Caco-2 (cell line): ENCODE data around the gene PRR35. TPM values are rescaled to one million over a fixed set of nuclear protein-coding genes. Genes with fewer than 3 reads are reported as not detected.

ENCODE experiments used
- BruUV-seq: library from RNA; stranded (reverse); fragments of 400-500 nt; replicated peaks from 2 replicates; lab custom pipeline; 2021; lab: Mats Ljungman, UMichigan
- CTCF ChIA-PET: fragments of 300-600 bp; sonication (Branson Sonifier 250); formaldehyde crosslinking; loops from one replicate; lab custom pipeline; 2022; ENCODE audit warnings: antibody characterized with exemption; lab: Charles Lee
- POLR2A ChIA-PET: fragments of 300-600 bp; sonication (Branson Sonifier 250); formaldehyde crosslinking; loops from one replicate; lab custom pipeline; 2022; ENCODE audit warnings: antibody characterized with exemption; lab: Charles Lee
- DNase-seq, 2 experiments: peaks; one replicate each; pipeline versions ENCODE4 v3.0.0 to v3.0.0-alpha.2; 2020 to 2022
- H3K27me3 ChIP-seq: replicated peaks from 2 replicates; pipeline ENCODE4 v1.6.0; 2011; ENCODE audit warnings: low read length; ENCODE audit not compliant: control insufficient read depth, insufficient read depth
- H3K36me3 ChIP-seq: 2 replicates; pipeline ENCODE4 v1.5.1; 2011; ENCODE audit warnings: low read length; ENCODE audit not compliant: control insufficient read depth, insufficient read depth
- H3K4me1 ChIP-seq: fragments of 250-450 bp; sonication (Bioruptor Pico); 2 replicates; pipeline ENCODE4 v1.5.1; 2020; ENCODE audit warnings: mild to moderate bottlenecking
- H3K4me3 ChIP-seq: 2 replicates; pipeline ENCODE4 v1.5.1; 2011; ENCODE audit warnings: low read depth, mild to moderate bottlenecking, control low read depth, low read length
- H3K9me3 ChIP-seq: fragments of 250-450 bp; sonication (Bioruptor Pico); 2 replicates; pipeline ENCODE4 v1.5.1; 2020; ENCODE audit warnings: mild to moderate bottlenecking, moderate library complexity
- H3K27ac Mint-ChIP-seq: one replicate; pipeline ENCODE4 v1.8.0; 2022; ENCODE audit warnings: mixed read lengths; ENCODE audit not compliant: unreplicated experiment
- H3K27me3 Mint-ChIP-seq: one replicate; pipeline ENCODE4 v1.8.0; 2022; ENCODE audit warnings: mixed read lengths; ENCODE audit not compliant: insufficient read depth, unreplicated experiment
- H3K36me3 Mint-ChIP-seq: one replicate; pipeline ENCODE4 v1.8.0; 2022; ENCODE audit warnings: mild to moderate bottlenecking, mixed read lengths; ENCODE audit not compliant: insufficient read depth, unreplicated experiment
- H3K4me1 Mint-ChIP-seq: one replicate; pipeline ENCODE4 v1.8.0; 2022; ENCODE audit warnings: low read depth, mixed read lengths; ENCODE audit not compliant: unreplicated experiment
- H3K4me3 Mint-ChIP-seq: one replicate; pipeline ENCODE4 v1.8.0; 2022; ENCODE audit warnings: mild to moderate bottlenecking, moderate library complexity, mixed read lengths; ENCODE audit not compliant: unreplicated experiment
- H3K9me3 Mint-ChIP-seq: one replicate; pipeline ENCODE4 v1.8.0; 2022; ENCODE audit warnings: mixed read lengths; ENCODE audit not compliant: unreplicated experiment
- CTCF ChIP-seq, 2 experiments: fragments of 200-600 bp in 1 of 2; IDR thresholded peaks; 1 replicate in 1 of 2; 2 replicates in 1 of 2; pipeline versions ENCODE4 v1.5.1 to v1.8.0; 2011 to 2022; ENCODE audit warnings: antibody characterized with exemption in 1 of 2, control low read depth in 1 of 2, inconsistent platforms in 1 of 2, low read depth in 1 of 2, low read length in 1 of 2, mild to moderate bottlenecking in 1 of 2, moderate library complexity in 1 of 2; ENCODE audit not compliant: insufficient read depth in 1 of 2, severe bottlenecking in 1 of 2, unreplicated experiment in 1 of 2
- intact Hi-C: fragments of 100-400 bp; cut with micrococcal nuclease; formaldehyde crosslinking; loops from one replicate; pipeline ENCODE4 v1.10.0; 2022; ENCODE audit not compliant: unreplicated experiment
- total RNA-seq: library from RNA; stranded (reverse); gene quantifications from 2 replicates; pipeline ENCODE4 v1.2.3, GENCODE V29; 2022

Gene PRR35
- total RNA-seq, 1 experiment from 2014 or later = not detected

GRCh38 chr16:590188-590814 is 30.1 kb downstream of the PRR35 start:
- Histone ChIP-seq H3K27me3 (no peaks in the 10 kb centered on the region), H3K4me1 (peaks cover 32% of the 10 kb centered on the region), H3K4me3 (peak overlapping the region; percentile 62), H3K9me3 (no peaks in the 10 kb centered on the region), H3K36me3 (no peaks in the 10 kb centered on the region; the same call in 1 of the 2 replicates)
- Mint-ChIP-seq H3K4me3 (peak overlapping the region; percentile 75), H3K4me1 (peaks cover 25% of the 10 kb centered on the region), H3K27ac (peak overlapping the region; percentile 95), H3K9me3 (no peaks in the 10 kb centered on the region), H3K27me3 (no peaks in the 10 kb centered on the region), H3K36me3 (peaks cover 42% of the 10 kb centered on the region)
- POLR2A ChIA-PET = interaction anchor here (0.6 to 1.2 kb wide), 2 partner anchors 355 to 1565 kb away, joined by 5 to 6 read pairs; partner anchors contain the start of gene TRAF7
- intact Hi-C loops = no loop called here
- CTCF ChIA-PET = interaction anchor here (0.8 kb wide), 1 partner anchor 46 kb away, joined by 4 read pairs; no protein-coding TSS in a partner anchor
- no TSS peak for BruUV-seq
- no peak for DNase-seq
- TF ChIP-seq CTCF (IDR thresholded peaks at IDR 0.05; ENCODE audit: insufficient read depth in 1 of 2, low read depth in 1 of 2, low read length in 1 of 2, severe bottlenecking in 1 of 2, unreplicated experiment in 1 of 2) = no peak

GRCh38 chr16:590815-591200 is 30.6 kb downstream of the PRR35 start:
- H3K4me1 Mint-ChIP-seq = peaks cover 25% of the 10 kb centered on the region
- BruUV-seq = no TSS peak
- peaks cover 37% of the 10 kb centered on the region for H3K36me3 Mint-ChIP-seq
- H3K9me3 ChIP-seq = no peaks in the 10 kb centered on the region
- H3K4me3 ChIP-seq = peak overlapping the region; percentile 62
- POLR2A ChIA-PET = interaction anchor here (0.6 to 1.2 kb wide), 2 partner anchors 356 to 1565 kb away, joined by 5 to 6 read pairs; partner anchors contain the start of gene TRAF7
- peak overlapping the region; percentile 75 for H3K4me3 Mint-ChIP-seq
- no peaks in the 10 kb centered on the region for H3K27me3 Mint-ChIP-seq
- H3K27me3 ChIP-seq = no peaks in the 10 kb centered on the region
- no peak for DNase-seq
- CTCF ChIA-PET = interaction anchor here (0.8 kb wide), 1 partner anchor 46 kb away, joined by 4 read pairs; no protein-coding TSS in a partner anchor
- H3K27ac Mint-ChIP-seq = peak overlapping the region; percentile 37
- intact Hi-C loops = no loop called here
- peaks cover 32% of the 10 kb centered on the region for H3K4me1 ChIP-seq
- no peaks in the 10 kb centered on the region; the same call in 1 of the 2 replicates for H3K36me3 ChIP-seq
- TF ChIP-seq CTCF (IDR thresholded peaks at IDR 0.05; ENCODE audit: insufficient read depth in 1 of 2, low read depth in 1 of 2, low read length in 1 of 2, severe bottlenecking in 1 of 2, unreplicated experiment in 1 of 2) = no peak
- no peaks in the 10 kb centered on the region for H3K9me3 Mint-ChIP-seq

GRCh38 chr16:591231-591630 is 31.0 kb downstream of the PRR35 start:
- intact Hi-C loops = no loop called here
- CTCF ChIA-PET = no interaction called here
- POLR2A ChIA-PET = no interaction called here
- H3K9me3 ChIP-seq = no peaks in the 10 kb centered on the region
- H3K27me3 ChIP-seq = no peaks in the 10 kb centered on the region
- BruUV-seq = no TSS peak
- peak in 1 of 2 experiments; percentile 25 for DNase-seq
- no peak for TF ChIP-seq CTCF (IDR thresholded peaks at IDR 0.05; ENCODE audit: insufficient read depth in 1 of 2, low read depth in 1 of 2, low read length in 1 of 2, severe bottlenecking in 1 of 2, unreplicated experiment in 1 of 2)
- no peaks in the 10 kb centered on the region; the same call in 1 of the 2 replicates for H3K36me3 ChIP-seq
- peaks cover 32% of the 10 kb centered on the region for H3K4me1 ChIP-seq
- Mint-ChIP-seq H3K4me1 (peaks cover 25% of the 10 kb centered on the region), H3K9me3 (no peaks in the 10 kb centered on the region), H3K4me3 (peak overlapping the region; percentile 75), H3K27ac (peak overlapping the region; percentile 37), H3K36me3 (peaks cover 37% of the 10 kb centered on the region), H3K27me3 (no peaks in the 10 kb centered on the region)
- peak overlapping the region; percentile 62 for H3K4me3 ChIP-seq
